Smooth muscle cell of the brain vasculature (primary cell): ENCODE measurements around the gene ZNF439.
A peak's percentile ranks its signal among the peaks of the same experiment; 100 is the strongest.
"Not testable (repeated sequence)": the region's sequence is repeated elsewhere in the genome, so short reads cannot be mapped to it uniquely, and the experiment has no call there.

Experiments used
- DNase-seq: peaks from one replicate; pipeline ENCODE4 v3.0.0-alpha.2; 2012; ENCODE audit warnings: low read depth, low spot score

ZNF439 gene

GRCh38 chr19:11868188-11868587 lies 19.7 kb downstream of the ZNF439 start:
- no peak for DNase-seq

DNA sequence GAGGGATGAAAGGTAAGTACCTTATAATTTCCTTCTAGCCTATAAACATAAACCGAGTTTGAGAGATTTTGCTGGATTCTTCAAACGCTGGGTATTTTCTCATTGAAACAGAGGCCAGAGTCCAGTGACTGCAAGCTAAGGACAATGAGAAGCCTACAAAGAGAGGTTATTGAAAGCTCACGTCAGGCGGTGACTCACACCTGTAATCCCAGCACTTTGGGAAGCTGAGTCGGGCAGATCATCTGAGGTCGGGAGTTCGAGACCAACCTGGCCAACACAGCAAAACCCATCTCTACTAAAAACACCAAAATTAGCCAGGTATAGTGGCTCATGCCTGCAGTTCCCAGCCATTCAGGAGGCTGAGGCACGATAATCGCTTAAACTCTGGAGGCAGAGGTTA lies 24.1 kb downstream of the ZNF439 start:
- no peak for DNase-seq

- no peak for DNase-seq
Observed at GRCh38 chr19:11873762-11874161, 25.2 kb downstream of the ZNF439 start.

- DNase-seq: not testable (repeated sequence)
Observed at GRCh38 chr19:11879687-11880266, 31.3 kb downstream of the ZNF439 start.

DNA sequence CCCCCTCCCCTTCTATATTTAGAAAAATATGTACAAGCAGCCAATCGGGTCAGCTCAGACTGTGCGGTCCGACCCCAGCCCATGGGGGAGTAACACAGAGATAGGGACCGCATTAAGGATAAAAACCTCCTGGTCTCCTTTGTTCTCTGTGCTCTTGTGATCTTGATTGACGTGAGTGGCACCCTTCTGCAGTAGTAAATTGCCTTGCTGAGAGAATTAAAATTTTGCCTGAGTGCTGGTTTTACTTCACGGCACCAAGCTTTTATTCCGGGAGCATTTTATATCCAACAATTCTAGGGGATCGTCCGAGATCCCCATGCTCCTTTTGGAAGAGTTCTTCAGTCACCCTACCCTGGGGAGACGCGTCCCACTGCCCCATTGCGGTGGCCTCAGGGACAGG lies 32.1 kb downstream of the ZNF439 start:
- DNase-seq: no peak

DNA sequence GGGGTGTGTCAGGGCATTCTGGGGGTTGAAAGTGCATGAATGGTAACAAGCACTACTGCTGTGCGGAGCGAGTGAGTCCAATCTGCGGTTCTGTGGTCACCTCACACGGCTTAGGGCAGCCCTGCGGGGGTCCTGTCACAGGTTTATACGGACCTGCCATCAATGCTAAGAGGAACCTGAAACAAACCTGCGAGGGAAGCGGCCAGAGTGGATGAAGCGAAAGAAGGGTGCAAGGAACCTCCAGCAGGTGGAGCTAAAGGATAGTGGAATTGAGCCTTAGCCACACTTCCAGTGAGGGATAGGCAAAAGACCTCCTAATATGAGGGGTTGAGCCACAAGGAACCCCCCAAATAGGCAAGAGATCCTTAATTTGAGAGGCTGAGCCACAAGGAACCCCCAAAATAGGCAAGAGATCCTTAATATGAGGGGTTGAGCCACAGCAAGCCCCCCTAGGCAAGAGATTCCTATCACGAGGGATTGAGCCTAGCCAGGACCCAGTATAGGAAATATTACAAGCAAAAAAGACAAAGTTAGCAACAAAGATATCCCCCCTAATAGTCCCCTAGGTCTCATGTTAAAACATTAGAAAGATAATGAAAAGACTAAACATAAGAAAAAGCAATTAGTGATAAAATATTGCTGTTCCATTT lies 32.8 kb downstream of the ZNF439 start:
- DNase-seq: no peak

GRCh38 chr19:11882606-11883005 lies 34.1 kb downstream of the ZNF439 start:
- no peak for DNase-seq

DNA sequence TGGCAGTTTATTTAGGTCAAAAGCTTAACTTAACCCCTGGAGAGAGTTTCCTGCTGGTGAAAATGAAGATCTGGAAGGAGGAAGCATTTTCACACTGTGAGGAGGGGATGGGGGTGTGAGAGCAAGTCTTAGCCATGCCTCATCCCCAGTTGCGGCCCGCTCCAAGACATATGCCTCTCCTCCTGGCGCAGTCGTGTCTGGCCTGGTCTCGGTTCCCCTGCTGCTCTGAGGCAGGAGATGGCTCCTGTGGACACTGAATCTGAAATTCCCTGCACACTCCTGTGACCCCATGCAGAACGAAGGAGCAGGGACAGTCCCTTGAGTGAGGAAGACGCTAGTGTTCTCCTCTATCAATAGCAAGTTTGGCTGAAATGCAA lies 38.7 kb downstream of the ZNF439 start:
- DNase-seq: no peak

DNA sequence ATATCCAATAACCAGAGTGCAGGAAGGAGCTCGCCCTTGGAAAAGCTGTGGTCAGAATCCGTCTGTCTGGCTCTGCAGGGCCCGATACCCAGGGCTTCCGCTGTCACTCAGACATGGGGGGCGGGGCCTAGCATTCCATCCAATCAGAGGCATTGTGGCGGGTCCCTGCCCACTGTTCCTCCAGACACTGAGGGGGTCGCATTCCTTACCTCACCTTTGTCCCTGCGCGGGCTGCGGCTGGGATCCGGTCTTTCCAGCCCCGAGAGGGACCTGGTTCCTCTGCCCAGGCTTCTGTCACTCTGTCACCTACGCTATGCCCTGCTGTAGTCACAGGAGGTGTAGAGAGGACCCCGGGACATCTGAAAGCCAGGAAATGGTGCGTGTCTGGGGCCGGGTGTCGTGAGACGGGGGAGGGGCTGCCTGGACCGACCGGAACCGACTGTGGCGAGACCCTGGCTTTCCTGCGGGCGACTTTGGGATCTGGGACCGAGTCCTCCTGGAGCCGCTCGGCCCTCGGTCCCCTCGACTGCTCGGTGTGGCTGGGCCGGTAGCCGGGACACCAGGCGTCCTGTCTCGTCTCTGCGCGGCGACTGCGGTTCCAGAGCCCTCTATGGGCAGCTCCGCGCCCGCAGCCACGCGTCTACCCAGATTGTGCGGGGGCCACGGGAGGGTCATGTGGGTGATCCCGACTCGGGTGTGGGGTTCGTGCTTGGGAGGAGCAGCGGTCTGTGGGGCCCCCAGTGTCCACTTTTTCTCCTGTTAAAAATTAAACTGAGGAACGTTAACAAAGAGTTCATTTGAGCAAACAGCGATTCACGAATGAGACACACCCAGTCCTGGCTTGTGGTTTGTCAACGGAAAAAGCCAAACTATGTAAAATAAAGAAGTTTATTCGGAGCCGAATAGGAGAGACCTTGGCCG lies 39.3 kb downstream of the ZNF439 start, which contains the start of gene ZNF69:
TSS of gene ZNF69 (plus strand) at position 172 of the 921 bp plus-strand sequence. CDS start at position 314, 142 bp downstream.
- DNase-seq: peak; percentile 20

- DNase-seq: not testable (repeated sequence)
Observed at GRCh38 chr19:11889901-11890300, 41.4 kb downstream of the ZNF439 start.

DNA sequence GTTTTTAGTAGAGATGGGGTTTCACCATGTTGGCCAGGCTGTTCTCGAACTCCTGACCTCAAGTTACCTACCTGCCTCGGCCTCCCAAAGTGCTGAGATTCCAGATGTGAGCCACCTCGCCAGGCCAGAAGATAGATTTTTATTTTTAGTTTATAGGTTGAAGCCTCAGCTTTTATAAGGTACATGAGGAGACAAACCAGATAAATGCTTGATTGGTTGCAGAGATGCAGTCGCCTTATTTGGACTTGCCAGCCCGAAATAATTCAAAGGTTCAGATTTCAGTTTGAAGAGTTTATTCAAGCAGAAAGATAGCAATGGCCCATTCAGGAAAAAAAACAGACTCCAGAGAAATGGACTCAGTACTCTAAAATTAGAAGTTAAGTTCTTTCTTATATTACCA lies 42.1 kb downstream of the ZNF439 start:
- no peak for DNase-seq

- no peak for DNase-seq
Observed at GRCh38 chr19:11894851-11895250, 46.3 kb downstream of the ZNF439 start.

GRCh38 chr19:11902228-11902627 lies 53.7 kb downstream of the ZNF439 start:
- DNase-seq: no peak

- DNase-seq: no peak
Observed at GRCh38 chr19:11905928-11906327, 57.4 kb downstream of the ZNF439 start.

DNA sequence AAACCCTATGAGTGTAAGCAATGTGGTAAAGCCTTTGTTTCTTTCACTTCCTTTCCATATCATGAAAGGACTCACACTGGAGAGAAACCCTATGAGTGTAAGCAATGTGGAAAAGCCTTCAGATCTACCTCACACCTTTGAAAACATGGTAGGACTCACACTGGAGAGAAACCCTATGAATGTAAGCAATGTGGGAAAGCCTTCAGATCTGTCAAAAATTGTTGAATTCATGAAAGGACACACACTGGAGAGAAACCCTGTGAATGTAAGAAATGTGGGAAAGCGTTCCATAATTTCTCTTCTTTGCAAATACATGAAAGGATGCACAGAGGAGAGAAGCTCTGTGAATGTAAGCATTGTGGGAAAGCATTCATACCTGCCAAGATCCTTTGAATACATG lies 63.4 kb downstream of the ZNF439 start:
- DNase-seq: not testable (repeated sequence)

- not testable (repeated sequence) for DNase-seq
Observed at GRCh38 chr19:11914417-11915051, 66.0 kb downstream of the ZNF439 start.
